Measurements from ENCODE around the gene PTPRR.

PTPRR gene

DNA sequence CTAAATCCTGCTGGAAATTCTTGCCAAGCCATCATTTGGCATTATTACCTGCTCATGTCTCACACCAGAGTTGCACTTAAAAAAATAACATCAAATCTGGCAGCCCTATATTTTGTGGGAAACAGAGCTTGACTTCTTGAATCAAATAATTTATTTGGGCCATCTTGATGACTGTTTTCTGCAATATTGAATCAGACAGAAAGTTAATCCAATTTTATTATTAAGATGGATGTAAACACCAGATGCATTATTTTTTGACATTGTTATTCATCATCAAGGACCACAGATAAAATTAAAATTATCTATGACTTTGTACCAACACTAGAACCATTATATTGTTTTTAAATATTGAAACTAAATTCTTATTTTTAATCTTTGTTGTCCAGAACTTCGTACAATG lies 132.9 kb downstream of the PTPRR start:
- no peak for DNase-seq

DNA sequence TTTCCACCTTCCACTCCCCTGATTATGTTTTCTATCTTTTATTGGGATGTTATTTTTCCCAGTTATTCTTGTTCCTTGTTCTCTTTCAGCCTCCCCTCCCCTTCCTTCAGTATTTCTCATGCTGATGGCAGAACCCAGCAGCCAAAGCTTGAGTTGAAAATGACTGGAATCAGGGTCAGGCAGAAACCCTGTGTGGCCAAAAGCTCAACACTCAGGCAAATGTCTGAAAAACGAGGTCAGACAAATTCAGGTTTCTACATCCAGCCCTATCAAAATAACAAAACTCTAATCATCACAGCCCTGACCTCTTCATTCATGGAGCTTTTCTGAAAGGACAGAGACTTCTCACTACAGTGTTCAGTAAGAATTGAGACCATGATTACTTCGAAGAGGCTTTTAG lies 134.6 kb downstream of the PTPRR start:
- DNase-seq: no peak

DNA sequence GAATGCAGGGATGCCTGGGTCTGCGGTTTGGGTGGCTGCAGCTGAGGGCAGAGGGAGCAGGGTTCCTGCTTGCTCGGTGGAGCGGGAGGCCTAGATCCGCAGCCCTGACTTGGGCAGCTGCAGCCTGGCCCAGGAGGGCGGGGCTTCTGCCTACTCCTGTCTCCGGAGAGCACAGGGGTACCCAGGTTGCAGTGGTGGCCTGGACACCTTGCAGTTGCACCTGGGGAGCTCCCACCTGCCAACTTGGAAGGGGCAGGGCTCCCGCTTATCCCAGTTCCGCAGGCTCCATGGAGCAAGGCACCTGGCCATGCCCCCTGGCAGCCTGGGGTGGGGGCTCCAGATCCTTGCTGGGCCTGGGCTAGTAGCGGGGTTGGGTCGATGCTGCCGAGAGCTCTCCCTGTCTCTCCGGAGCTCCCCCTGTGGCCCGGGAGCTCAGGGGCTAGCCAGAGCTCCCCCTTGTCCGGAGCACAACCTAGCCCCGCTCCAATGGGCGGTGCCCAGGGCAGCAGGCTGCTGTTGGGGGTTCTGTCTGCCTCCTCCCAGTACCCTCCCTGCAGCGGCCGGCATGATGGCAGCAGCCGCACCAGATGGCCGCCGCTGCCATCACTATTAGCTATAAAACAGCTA lies 136.4 kb downstream of the PTPRR start:
- DNase-seq: no peak

DNA sequence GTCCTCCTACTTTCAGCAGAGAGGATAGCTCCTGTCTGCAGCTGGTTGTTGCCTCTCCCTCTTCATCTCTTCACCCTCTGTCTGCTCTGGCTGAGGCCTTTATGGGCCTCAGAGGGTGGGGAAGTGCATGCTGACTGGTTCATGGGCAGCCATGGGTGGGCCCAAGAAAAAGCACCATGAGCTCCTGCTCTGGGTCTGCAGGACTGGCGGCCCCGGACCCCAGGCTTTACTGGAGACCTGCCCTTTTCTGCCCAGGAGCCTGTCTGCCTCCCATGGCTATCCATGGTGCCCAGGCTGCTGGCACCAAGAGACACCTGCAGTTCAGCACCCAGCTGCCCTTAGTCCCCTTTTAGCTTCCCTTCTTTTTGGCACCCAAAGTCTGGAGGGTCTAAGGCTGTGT lies 137.1 kb downstream of the PTPRR start:
- DNase-seq: no peak

DNA sequence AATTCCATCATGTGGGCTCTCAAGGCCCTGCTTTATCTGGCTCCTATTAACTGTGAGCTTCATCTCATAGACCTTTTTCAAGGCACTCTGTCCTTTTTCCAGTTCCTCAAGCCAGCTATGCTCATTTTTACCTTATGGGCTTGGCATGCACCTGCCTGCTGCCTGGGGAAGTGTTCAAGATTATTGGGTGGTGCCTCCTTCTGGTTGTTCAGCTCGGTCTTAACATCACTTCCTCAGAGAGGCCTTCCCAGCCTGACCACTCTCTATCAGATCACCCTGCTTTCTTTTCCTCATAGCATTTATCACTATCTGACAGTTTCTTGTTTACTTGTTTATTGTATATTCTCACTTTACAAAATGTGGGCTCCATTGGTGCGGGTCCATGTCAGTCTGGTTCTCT lies 141.3 kb downstream of the PTPRR start:
- DNase-seq: no peak

DNA sequence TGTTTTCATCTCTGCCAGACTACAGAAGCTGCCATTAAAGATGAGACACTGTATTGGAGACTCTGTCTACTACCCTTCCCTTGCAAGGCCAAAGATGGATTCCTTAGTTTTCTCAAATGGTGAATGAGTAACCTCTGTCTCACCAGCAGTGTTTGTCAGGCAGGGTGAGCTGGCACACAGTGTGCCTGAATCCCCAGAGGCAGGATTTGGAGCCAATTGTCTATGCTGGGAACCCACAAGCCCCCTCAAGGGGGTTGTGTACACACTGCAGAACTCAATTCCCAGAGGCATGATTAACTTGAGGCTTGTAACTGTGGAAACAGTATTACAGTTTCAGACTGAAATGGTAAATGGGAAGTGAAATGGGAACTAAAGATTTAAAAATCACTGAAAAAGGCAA lies 146.5 kb downstream of the PTPRR start:
- DNase-seq: no peak

DNA sequence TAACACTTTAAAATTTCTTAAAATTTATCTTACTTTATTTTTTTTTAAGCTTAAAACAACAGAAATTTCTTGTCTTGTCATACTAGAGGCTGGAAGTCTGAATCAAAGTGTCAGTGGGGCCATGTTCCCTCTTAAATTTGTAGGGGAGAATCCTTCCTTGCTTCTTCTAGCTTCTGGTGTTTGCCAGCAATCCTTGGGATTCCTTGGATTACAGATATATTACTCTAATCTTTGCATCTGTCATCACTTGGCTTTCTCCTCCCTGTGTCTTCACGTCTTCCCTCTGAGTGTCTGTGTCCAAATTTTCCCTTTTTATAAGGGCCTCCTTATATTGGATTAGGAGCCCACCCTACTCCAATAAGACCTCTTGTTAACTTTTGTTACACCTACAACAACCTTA lies 147.7 kb downstream of the PTPRR start:
- no peak for DNase-seq

DNA sequence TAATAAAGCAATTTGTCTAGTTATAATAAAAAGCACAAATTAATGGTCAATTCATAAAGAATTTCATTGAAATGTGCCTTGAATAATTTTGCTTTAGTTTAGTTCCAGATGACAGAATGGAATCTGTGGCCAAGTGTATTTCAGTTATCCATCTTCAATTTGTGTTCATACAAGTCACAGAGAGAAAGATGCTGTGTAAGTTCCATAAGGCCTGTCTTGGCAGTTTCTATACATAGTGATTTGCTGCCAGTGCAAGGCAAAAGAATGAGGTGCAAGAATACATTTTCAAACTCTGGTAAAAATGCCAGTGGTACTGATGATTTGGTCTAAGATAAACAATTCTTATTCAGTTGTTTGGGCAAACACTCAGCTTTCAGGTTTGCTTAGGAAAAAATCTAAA lies 149.0 kb downstream of the PTPRR start:
- DNase-seq: no peak

DNA sequence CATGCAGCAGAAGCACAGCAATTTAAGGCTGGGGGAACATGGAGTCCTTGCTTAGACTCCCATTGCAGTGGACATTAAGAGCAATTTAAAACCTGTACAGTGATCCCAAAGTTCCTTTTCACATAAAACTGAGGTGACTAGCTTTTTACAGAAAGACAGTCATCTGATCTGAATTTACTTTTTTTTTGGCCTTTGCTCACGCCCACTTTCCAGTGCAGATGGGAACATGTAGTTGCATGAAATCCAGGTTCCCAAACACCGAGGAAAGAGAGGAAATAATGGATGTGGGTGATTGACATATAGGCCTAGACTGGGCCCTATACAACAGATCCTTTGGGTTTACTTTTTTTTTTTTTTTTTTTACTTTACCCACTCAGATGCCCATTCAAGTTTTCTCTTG lies 156.9 kb downstream of the PTPRR start:
- DNase-seq: no peak

DNA sequence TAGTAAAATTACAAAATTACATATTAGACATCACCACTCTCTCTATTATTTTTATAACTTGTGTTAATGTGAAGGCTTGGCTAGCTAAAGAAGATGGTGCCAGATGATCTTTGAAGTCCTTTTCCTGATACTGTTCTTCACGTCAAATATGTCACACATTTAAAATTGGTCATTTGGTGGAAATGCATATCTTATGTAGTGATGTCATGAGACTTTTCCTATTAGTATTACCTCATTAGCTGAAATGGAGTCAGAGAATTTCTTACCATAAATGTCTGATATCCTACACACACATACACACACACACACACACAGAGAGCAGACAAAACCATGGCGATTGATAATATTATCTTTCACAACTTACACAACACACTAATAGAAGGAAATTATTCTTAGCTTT lies 158.5 kb downstream of the PTPRR start:
- DNase-seq: no peak

DNA sequence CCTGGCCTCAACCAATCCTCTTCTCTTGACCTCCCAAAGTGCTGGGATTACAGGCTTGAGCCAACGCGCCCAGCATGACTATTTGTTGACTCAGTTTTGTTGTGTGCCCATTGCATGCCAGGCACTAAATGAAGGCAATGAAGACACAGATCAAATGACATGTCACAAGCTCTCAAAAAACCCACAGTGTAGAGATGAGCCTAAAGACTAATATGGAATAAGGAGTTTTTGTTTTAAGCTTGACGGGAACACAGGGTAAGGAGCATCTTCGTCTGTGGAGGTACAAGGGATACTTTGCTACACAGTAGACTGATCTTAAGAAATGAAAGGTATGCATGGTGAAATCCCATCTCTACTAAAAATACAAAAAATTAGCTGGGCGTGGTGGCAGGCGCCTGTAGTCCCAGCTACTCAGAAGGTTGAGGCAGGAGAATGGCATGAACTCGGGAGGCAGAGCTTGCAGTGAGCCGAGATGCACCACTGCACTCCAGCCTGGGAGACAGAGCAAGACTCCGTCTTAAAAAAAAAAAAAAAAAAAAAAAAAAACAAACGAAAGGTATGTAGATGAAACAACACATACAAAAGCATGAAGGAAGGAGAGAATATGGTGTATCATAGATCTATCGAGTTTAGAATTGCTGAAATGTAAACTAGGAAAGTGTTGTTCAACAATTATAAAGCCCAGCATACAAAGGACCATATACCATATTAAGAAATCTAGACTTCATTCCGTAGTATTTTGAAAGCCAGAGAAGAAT lies 161.2 kb downstream of the PTPRR start:
- DNase-seq: no peak

DNA sequence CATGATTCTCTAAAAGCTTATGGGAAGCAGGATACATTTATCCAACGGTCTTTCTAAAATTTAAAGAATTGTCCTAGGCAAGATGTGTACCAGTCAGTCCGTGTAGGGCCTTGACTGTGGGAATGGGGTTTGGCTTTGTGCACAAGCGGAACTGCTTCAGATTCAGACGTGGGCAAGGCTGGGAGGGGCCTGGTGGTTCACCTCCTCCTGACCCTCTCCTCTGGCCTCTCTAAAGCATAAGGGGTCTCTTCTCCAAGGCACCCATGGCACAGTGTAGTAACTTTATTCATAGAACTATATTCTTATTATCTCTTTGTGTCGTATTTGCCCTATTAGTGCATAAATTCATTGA lies 162.1 kb downstream of the PTPRR start:
- DNase-seq: no peak

DNA sequence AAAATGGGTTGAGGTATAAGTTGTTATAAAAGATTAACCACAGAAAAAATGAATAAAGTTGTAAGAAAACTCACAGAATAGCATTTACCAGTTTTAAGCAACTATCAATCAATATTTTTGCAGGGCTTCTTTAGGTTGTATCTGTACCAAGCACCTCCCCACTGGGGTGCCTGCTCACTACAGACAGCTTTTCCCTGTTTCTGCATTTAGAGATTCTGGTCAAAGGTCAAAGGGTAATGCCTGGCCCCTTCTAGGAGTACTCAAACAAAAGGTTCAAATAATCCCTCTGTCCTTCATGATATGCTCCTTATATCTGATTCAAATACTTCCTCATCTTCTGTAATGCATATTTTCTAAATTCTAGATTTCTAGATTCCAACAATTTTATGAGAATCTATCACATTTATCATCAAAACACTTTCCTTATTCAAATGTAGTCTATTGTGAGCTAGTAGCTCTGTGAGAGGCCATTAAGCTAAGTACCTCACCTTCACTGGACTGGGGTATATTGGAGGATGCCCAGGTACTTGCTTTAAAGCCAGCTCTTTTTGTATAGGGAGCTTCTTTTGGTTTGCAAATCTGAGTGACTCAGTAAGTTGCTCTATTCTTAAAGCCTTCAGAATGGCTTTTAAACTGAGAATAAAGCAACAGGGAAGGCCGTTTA lies 162.6 kb downstream of the PTPRR start:
- no peak for DNase-seq

DNA sequence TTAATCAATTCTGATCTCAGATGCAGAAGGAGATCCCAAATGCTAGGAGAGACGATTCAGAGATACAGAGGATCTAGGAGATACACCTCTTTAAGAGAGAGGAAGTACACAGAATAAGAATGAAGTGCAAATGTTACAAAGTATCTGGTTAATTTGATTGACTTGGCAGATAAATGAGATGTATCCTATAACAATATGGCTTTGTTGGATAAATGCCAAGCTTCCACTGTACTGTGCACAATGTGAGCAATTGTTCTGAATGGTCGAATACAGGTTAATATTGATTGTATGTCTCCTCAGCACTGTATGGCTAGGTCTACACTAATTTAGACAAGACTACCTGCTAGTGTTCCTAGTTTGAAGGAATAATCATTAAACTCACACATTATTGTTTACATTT lies 163.7 kb downstream of the PTPRR start:
- DNase-seq: no peak

DNA sequence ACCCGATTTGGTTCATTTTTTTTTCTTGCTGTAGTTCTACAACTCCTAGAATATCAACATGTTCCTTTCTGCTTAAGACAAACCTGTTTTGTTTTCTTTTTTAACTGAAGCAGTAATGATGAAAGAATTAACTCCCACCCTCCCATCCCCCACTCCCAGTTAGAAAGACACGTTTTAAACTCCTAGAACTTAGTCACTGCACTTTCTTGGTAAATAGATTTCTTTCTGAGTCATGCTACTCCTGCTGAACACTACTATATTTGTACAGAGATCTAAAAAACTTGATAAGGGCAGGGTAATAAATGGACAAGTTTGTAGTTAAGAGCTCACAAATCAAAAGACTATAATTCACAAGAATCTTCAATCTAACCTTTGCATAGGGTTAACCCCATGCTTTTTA lies 164.4 kb downstream of the PTPRR start:
- no peak for DNase-seq

DNA sequence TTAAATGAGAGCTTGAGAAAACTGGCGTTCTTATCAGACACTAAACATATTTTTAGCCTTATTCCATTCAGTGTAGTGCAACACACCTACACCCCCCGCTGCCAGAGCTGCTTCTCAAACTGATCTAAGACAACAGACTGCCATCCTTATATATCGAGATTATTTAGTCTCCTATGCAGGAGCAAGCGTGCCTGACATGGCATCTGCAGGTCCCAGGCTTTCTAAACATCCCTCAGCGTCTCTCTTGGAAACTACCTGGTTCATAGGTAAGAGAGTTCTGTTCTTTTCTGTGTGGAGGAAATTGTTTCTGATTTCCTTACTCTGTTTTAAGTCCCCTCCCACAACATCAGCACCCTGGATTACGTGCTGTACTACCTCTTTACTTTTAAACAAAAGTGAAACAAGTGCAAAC lies 166.2 kb downstream of the PTPRR start:
- DNase-seq: no peak

DNA sequence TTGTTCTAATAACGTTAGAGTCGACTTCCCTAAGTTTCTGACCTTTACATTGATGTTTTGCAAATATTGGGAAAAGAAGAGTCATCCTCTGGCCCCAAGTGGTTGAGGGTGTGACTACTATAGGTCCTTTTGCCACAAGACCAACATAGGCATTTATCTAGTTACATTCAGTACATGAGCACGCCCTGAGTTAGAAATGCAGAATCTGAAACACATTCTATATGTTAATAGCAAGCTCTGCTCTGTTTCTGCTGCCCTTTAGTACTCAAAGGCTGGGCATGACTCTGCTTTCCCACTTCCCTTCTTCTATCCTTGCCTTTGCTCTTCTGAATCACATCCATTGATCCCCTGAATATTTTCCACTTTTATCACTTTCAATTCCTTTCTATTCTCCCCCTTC lies 168.2 kb downstream of the PTPRR start:
- no peak for DNase-seq

DNA sequence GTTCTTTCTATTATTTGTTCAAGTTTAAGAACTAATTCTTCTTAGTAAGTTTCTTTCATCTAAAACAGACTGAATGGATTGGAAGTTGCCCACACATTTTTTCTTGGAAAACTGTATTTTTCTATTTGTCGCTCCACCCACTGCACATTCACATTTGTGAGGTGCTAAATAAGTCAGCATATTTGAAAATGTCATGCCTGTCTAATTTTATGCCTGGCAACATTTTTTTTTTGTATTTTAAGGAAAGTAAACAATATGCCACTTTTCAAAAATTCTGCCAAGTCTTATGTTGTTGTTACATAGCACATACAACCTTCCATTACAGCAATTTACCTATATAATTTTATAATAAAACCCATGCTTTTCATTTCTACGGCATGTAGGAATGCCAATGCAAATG lies 170.6 kb downstream of the PTPRR start:
- no peak for DNase-seq

DNA sequence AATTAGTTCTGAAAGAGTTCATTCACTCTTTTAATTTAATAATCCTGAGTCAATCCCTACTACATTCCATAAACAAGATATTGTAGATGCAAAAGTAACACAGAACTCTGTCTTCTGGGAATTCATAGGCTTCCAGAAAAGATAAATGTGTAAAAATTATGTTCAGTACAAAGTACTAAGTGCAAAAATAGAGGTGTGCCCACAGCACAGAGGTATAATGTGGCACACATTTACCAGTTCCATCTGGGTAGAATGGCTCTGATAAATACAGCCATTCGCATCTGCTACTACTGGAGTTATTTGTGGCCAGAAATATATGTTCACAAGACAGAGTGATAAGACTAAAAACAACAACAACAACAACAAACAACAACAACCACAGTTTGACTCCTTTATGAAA lies 171.7 kb downstream of the PTPRR start:
- DNase-seq: no peak

DNA sequence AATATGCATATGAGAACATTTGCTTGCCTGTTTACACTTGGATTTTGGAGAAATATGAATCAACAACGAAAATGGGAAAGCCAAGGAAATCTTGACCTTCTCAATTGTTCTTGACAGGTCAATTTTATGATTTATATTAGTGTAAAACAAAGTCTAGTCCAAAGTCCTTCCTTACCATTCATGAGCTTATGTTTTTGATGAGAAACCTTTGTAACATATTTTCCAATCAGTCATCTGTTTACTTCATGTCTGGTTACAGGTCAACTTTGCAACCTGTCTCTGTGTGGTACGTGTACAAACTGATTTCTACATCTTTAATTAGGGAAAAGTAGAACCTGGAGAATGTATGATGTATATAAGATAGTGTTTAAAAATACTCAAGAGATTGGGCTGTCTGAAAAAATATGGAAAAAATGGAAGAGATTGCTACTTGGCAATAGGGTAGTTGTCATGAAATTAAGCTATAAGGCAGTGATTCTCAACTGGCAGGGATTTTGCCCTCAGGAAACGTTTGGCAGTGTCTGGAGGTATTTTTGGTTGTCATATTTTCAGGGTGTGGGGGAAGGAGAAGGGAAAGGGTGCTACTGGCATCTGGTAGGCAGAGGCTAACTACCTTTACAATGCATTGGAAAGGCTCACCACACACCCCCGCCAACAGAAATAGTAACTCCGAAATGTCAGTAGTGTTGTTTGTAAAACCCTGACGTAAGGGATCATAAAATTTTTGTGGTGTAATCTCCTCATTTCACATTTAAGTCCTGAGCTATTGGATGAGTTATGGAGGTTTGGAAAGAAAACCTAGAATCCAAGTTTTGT lies 172.9 kb downstream of the PTPRR start:
- DNase-seq: no peak

DNA sequence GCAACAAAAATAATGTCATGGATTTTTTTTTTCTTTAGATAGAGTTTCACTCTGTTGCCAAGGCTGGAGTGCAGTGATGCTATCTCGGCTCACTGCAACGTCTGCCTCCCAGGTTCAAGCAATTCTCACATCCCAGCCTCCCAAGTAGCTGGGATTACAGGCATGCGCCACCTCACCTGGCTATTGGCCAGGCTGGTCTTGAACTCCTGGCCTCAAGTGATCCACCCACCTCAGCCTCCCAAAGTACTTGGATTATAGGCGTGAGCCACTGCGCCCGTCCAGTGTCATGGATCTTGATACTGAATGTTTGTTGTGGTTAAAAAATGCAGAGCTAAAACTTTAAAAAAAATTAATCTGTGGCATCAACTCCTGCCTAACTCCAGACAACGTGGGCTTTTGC lies 175.5 kb downstream of the PTPRR start:
- no peak for DNase-seq

DNA sequence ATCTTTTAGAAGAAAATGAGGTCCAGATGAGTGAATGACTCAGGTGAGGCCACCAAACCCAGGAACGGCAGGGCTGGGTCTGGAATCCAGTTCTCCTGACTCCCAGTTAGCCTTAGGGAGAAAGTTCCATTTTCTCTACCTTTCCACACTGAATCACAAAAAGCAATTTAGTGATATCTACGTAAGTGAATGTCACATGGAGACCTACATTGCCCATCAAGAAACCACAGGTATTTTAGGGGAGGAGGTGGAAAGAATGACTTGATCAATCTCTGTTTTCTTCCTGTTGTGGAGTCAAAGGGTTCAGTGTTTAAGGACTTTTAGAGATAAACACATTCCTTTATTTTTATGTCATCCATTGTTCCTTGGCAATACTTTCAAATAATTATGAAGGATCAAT lies 176.4 kb downstream of the PTPRR start:
- no peak for DNase-seq

DNA sequence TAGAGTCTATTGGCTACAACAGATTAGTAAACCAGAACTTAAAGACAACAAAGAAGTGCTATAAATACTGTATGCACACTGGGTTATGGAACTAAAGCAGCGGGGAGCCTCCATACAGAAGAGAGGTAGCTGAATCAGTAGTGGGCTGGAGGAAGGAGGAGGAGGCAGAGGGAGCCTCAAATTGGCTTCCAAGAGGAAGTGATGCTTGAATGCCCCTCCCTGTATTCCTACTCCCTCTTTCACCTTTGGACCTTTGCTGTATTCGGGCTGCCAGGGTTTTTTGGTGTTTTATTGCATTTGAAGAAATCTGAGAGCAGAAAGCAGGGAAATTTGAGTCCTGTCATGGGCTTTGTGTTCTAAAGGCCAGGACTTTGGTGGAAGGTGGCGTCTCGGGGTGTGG lies 179.3 kb downstream of the PTPRR start:
- no peak for DNase-seq

DNA sequence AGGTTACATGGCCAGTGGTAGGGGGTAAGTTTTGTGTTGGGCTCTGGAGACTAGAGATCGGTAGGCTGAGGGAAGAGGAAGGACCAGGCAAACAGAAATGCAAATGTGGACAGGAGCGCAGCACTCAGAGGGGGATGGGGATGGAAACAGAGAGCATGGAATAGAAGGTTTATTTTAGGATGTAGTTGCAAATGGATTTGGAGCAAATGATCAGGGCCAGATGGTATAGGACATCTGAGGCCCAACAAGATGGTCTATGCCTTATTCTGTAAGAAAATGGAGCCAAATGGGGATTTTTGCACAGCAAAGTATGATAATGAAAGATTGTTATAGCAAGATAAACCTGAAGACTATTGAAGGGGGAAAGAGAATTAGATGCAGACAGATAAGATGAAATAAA lies 180.8 kb downstream of the PTPRR start:
- DNase-seq: no peak
